ENCODE results near the gene IGF2R. TPM values are rescaled to one million over a fixed set of nuclear protein-coding genes. Genes with fewer than 3 reads are reported as not detected.

The IGF2R gene
- total and polyA plus RNA-seq, 2 of the 13 experiments (the other 11 are each of a cell fraction or from before 2014, with no cell fraction given), result 38.3 to 70.0 TPM

- TF ChIP-seq, protein P1, sequence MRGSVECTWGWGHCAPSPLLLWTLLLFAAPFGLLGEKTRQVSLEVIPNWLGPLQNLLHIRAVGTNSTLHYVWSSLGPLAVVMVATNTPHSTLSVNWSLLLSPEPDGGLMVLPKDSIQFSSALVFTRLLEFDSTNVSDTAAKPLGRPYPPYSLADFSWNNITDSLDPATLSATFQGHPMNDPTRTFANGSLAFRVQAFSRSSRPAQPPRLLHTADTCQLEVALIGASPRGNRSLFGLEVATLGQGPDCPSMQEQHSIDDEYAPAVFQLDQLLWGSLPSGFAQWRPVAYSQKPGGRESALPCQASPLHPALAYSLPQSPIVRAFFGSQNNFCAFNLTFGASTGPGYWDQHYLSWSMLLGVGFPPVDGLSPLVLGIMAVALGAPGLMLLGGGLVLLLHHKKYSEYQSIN (CRISPR knock-in tag; IDR thresholded peaks at IDR 0.05; ENCODE audit: borderline replicate concordance), result no peak
- TF ChIP-seq, protein P2, sequence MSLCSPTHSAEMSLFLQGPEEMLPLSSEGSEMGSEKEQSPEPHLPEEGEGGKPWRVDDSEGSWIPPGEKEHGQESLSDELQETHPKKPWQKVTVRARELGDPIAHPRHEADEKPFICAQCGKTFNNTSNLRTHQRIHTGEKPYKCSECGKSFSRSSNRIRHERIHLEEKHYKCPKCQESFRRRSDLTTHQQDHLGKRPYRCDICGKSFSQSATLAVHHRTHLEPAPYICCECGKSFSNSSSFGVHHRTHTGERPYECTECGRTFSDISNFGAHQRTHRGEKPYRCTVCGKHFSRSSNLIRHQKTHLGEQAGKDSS (CRISPR knock-in tag; IDR thresholded peaks at IDR 0.05; ENCODE audit: borderline replicate concordance, low read depth), result peak; percentile 81; the same call in 1 of the 2 replicates
- TF ChIP-seq NR2F1 (CRISPR knock-in tag; IDR thresholded peaks at IDR 0.05), result peak in 1 of 2 experiments; percentile 42; a peak in 2 of 4 replicates
- TF ChIP-seq POLR2AphosphoS2 (IDR thresholded peaks at IDR 0.05; ENCODE audit: low read depth, low read length), result no peak
- TF ChIP-seq NFYC (CRISPR knock-in tag; IDR thresholded peaks at IDR 0.05), result no peak
- peak; percentile 82 for TF ChIP-seq HOXD1 (CRISPR knock-in tag; IDR thresholded peaks at IDR 0.05)
- TF ChIP-seq FLYWCH1 (CRISPR knock-in tag; IDR thresholded peaks at IDR 0.05), result no peak
- TF ChIP-seq ZSCAN21 (CRISPR knock-in tag; IDR thresholded peaks at IDR 0.05; ENCODE audit: borderline replicate concordance), result 0 out of 2 replicates have a peak, but pooled peaks have one; percentile 27
- peak; percentile 97 for TF ChIP-seq HMG20A (CRISPR knock-in tag; IDR thresholded peaks at IDR 0.05; ENCODE audit: borderline replicate concordance)
- 0 out of 2 replicates have a peak, but pooled peaks have one; percentile 60 for TF ChIP-seq ZBTB20 (CRISPR knock-in tag; IDR thresholded peaks at IDR 0.05; ENCODE audit: borderline replicate concordance, low read depth)
- TF ChIP-seq NRL (CRISPR knock-in tag; IDR thresholded peaks at IDR 0.05; ENCODE audit: borderline replicate concordance), result peak; percentile 63; the same call in 1 of the 2 replicates
- peak; percentile 46; the same call in 1 of the 2 replicates for TF ChIP-seq PHF21A (CRISPR knock-in tag; IDR thresholded peaks at IDR 0.05)
- 0 out of 2 replicates have a peak, but pooled peaks have one; percentile 59 for TF ChIP-seq KDM1A (CRISPR knock-in tag; IDR thresholded peaks at IDR 0.05)
- peak; percentile 55; the same call in 1 of the 2 replicates for TF ChIP-seq ZNF350 (CRISPR knock-in tag; IDR thresholded peaks at IDR 0.05; ENCODE audit: borderline replicate concordance, low read depth)
- peak; percentile 82; the same call in 1 of the 2 replicates for TF ChIP-seq TP53 (CRISPR knock-in tag; conservative IDR thresholded peaks at IDR 0.05)
- peak; percentile 59; the same call in 1 of the 2 replicates for TF ChIP-seq ZBTB38 (CRISPR knock-in tag; IDR thresholded peaks at IDR 0.05)
- TF ChIP-seq MIXL1 (CRISPR knock-in tag; IDR thresholded peaks at IDR 0.05), result peak; percentile 90
- no peak for TF ChIP-seq ZNF850 (CRISPR knock-in tag; conservative IDR thresholded peaks at IDR 0.05)
- no peak for TF ChIP-seq RBFOX2 (IDR thresholded peaks at IDR 0.05; ENCODE audit: low read depth, low read length)
- peak; percentile 94 for TF ChIP-seq MYPOP (CRISPR knock-in tag; IDR thresholded peaks at IDR 0.05)
- peak; percentile 72; the same call in 1 of the 2 replicates for TF ChIP-seq MNT (IDR thresholded peaks at IDR 0.05)
- peak; percentile 62 for TF ChIP-seq TFAP4 (IDR thresholded peaks at IDR 0.05; ENCODE audit: borderline replicate concordance, low read depth)
- peak; percentile 62; the same call in 1 of the 2 replicates for TF ChIP-seq KDM2A (CRISPR knock-in tag; IDR thresholded peaks at IDR 0.05; ENCODE audit: borderline replicate concordance, low read depth)
These were observed 168.5 kb downstream of the IGF2R start (continued) for GRCh38 chr6:160137130-160137988.

Data from HepG2 (cell line).